Activated CD4-positive, alpha-beta T cell treated with anti-CD3 and anti-CD28 coated beads, Interleukin-2, amount 10 ng/mL, durations not matched to agents 7 days and 5 days (primary cell): ENCODE measurements around the gene ABTB2. TPM values are rescaled to one million over a fixed set of nuclear protein-coding genes. Genes with fewer than 3 reads are reported as not detected.

Experiments used
- CTCF ChIA-PET: fragments of 350-600 bp; sonication (Branson Sonifier 250); formaldehyde crosslinking; loops from one replicate; lab custom pipeline; 2021; ENCODE audit warnings: antibody characterized with exemption; lab: Charles Lee
- POLR2A ChIA-PET: fragments of 350-600 bp; sonication (Branson Sonifier 250); formaldehyde crosslinking; loops from one replicate; lab custom pipeline; 2021; ENCODE audit warnings: antibody characterized with exemption; lab: Charles Lee
- DNase-seq: peaks from one replicate; pipeline ENCODE4 v3.0.0-alpha.2; 2020
- H3K27ac Mint-ChIP-seq: one replicate; pipeline ENCODE4 v1.8.0; 2021; ENCODE audit warnings: mild to moderate bottlenecking, moderate library complexity, mixed read lengths
- H3K27me3 Mint-ChIP-seq: one replicate; pipeline ENCODE4 v1.8.0; 2021; ENCODE audit warnings: mixed read lengths
- H3K36me3 Mint-ChIP-seq: one replicate; pipeline ENCODE4 v1.8.0; 2021; ENCODE audit warnings: low read depth, mixed read lengths
- H3K4me1 Mint-ChIP-seq: one replicate; pipeline ENCODE4 v1.8.0; 2021; ENCODE audit warnings: mixed read lengths
- H3K4me3 Mint-ChIP-seq: one replicate; pipeline ENCODE4 v1.8.0; 2021; ENCODE audit warnings: mild to moderate bottlenecking, moderate library complexity, mixed read lengths
- H3K9me3 Mint-ChIP-seq: one replicate; pipeline ENCODE4 v1.8.0; 2021; ENCODE audit warnings: mixed read lengths
- total RNA-seq, 2 experiments: library from RNA; stranded (reverse); gene quantifications; one replicate each; pipeline ENCODE4 v1.2.3, GENCODE V29; 2021

The ABTB2 gene
- total RNA-seq, 2 experiments from 2014 or later, result 0.55 to 0.65 TPM

DNA sequence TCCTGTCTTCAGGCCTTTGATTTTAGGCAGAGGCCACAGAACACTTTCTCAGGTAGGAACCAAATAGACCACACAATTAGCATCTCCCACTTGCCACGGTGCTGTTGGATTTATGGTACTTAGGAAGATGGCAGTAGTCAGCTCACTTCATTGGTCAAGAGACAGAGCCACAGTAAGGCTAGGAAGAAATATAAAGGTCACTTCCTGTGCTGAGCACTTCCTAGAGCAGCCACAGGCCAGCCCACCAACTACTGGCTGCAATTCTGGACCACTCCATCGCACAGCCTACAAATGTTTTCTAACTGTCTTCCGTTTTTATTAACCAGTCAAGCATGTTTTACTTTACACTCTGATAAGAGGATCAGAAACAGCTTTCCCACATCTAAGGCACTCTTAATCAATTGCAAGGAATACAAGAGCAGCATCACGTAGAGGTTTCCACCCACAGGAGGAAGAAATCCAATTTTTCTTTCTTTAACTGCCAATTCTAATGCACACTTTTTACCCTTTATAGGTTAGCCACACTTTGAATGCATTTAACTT lies 54.7 kb downstream of the ABTB2 start:
- Mint-ChIP-seq H3K4me1 (peaks cover 8% of the 10 kb centered on the region), H3K27me3 (no peaks in the 10 kb centered on the region), H3K36me3 (no peaks in the 10 kb centered on the region), H3K9me3 (no peaks in the 10 kb centered on the region), H3K4me3 (no peak overlapping the region), H3K27ac (no peak overlapping the region)
- no peak for DNase-seq
- ChIA-PET CTCF (interaction anchor here (0.6 to 0.7 kb wide), 2 partner anchors 43 to 390 kb away, joined by 5 read pairs; no protein-coding TSS in a partner anchor), POLR2A (no interaction called here)

DNA sequence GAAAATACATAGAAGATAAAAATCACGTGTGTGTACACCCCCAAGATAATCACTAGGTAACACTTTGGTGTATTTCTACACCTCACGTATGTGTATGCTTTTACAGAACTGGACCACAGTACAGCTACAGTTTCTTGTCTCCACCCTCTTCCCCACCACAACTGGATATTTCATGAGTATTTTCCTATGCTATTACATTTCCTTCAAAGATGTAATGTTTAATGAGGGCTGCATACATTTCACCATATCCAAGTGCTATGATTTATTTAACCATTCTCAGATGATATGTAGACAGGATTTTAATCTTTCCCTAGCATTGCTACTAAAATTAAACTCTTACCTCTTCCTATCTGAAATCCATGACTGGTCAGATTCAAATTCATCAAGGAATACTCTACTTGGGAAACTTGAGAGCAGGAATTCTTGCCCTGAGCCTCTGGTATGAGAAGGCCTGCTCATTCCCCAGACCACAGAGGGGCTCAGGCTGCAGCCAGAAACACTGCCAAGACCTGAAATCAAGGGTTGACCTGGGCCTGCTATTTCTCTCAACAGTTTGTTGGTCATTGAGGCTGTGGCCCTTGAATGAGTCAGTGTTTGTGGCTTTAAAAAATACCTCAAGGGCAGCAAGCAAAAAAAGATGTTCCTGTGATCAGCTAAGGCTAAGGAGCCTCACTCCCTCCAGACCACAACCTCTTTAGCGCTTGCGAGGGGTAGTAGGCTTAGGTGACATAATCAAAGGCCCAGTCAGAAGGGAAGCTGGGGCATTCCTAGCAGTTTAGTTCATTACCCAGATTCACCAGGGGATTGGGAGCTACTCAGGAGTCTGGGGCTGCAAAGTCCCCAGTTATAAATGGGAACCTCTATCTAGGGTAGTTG lies 55.5 kb downstream of the ABTB2 start:
- ChIA-PET POLR2A (no interaction called here), CTCF (no interaction called here)
- no peak overlapping the region for H3K27ac Mint-ChIP-seq
- H3K27me3 Mint-ChIP-seq, result no peaks in the 10 kb centered on the region
- no peaks in the 10 kb centered on the region for H3K9me3 Mint-ChIP-seq
- peaks cover 6% of the 10 kb centered on the region for H3K4me1 Mint-ChIP-seq
- DNase-seq, result no peak
- no peaks in the 10 kb centered on the region for H3K36me3 Mint-ChIP-seq
- H3K4me3 Mint-ChIP-seq, result no peak overlapping the region

DNA sequence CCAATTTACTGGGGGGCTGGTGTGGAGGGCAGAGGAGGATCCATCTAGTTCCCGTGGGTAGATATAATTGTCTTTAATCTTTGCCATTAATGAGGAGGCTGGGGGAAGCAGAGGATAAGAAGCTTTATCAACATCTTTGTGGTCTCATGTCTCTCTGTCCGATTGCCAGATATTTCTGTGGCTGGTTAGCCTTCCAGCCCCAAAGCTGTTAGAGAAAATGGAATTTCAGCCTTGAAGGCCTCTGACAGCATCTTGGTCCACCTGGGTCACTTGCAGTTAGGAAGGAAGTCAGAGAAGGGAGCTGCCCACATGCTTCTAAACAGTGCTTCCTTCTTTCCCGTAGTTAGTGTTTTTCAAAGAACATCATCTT lies 56.9 kb downstream of the ABTB2 start:
- Mint-ChIP-seq H3K27me3 (no peaks in the 10 kb centered on the region), H3K4me3 (no peak overlapping the region), H3K27ac (no peak overlapping the region), H3K4me1 (peaks cover 6% of the 10 kb centered on the region), H3K36me3 (no peaks in the 10 kb centered on the region), H3K9me3 (no peaks in the 10 kb centered on the region)
- ChIA-PET POLR2A (no interaction called here), CTCF (interaction anchor here (0.5 to 1.9 kb wide), 3 partner anchors 19 to 592 kb away, joined by 4 to 5 read pairs (median 4); no protein-coding TSS in a partner anchor)
- no peak for DNase-seq

DNA sequence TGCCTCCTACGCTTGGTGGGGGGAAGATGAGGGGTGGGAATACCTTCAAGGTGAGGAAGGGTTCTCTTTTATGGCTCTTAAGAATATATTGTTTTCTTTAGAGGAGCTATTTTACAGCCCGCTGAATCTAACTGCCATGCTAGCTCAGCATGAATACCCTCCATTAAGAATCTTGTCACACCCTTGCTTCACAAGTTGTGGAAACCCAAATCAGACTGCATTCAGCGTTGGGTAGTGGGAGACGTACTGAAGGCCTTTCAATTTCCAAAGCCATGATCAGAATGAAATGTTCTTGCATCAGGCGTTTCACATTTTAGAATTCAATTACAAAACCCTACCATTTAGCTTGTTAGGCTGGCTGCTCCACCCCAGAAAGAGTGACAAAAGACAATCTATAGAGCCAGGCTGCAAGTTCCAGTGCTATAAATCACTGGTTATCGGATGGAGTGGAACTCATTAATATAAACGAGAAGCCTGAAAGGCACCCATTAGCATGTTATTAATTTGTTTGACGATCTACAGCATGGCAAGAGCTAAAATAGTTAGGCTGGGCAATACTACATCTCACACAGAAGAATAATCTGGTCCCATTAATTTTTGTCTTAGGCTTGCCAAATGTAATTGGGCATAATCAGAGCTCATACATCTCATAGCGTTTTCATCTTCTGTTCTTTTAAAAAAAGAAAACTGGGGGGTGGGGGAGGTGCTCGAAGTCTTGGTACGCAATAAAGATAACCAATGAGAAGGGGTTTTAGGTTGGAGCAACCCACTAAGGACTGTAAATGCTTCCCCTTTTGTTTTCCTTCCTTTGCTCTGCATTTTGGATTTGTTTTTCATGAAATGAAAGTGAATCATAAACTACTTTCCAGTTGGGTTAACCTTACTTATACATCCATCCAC lies 57.5 kb downstream of the ABTB2 start:
- POLR2A ChIA-PET, result interaction anchor here (0.5 kb wide), 1 partner anchor 485 kb away, joined by 3 read pairs; no protein-coding TSS in a partner anchor
- no peaks in the 10 kb centered on the region for H3K9me3 Mint-ChIP-seq
- CTCF ChIA-PET, result interaction anchor here (1.7 to 1.9 kb wide), 2 partner anchors 20 to 126 kb away, joined by 4 to 5 read pairs; no protein-coding TSS in a partner anchor

DNA sequence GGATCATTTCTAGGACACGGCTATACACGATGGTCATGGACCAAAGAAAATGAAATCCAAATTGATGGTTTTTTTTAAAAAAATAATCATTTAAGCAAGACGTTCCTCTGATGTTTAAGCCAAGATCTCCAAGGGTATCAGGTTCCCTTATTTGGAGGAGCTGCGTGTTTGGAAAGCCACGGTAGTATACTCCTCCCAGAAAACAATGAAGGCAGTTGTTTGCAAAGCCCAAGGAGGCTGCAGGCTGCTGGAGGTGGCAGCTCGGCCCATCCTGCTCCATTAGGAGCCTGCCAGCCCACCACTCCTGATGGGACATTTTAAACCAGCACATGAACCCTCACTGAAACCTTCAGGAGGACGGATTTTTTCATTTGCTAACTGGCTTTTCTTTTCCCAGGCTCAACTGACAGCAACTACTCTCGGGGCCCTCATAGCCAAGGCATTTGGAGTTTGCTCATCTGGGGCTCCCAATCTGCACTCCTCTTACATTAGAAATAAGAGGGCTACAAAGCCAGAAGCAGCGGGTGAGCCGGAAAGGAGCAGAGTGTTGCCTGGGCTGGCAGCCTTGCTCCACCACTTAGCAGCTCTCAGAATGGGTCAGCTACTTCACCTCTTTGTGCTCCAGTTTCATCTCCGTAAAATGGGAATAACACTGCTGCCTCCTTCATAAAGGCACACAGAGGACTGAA lies 58.4 kb downstream of the ABTB2 start:
- H3K4me3 Mint-ChIP-seq, result no peak overlapping the region
- no peaks in the 10 kb centered on the region for H3K36me3 Mint-ChIP-seq
- H3K4me1 Mint-ChIP-seq, result peaks cover 6% of the 10 kb centered on the region
- no peak for DNase-seq
- CTCF ChIA-PET, result interaction anchor here (1.7 to 1.9 kb wide), 2 partner anchors 21 to 125 kb away, joined by 4 to 5 read pairs; no protein-coding TSS in a partner anchor
- POLR2A ChIA-PET, result interaction anchor here (0.5 kb wide), 1 partner anchor 484 kb away, joined by 3 read pairs; no protein-coding TSS in a partner anchor
- no peaks in the 10 kb centered on the region for H3K27me3 Mint-ChIP-seq
- H3K9me3 Mint-ChIP-seq, result no peaks in the 10 kb centered on the region
- no peak overlapping the region for H3K27ac Mint-ChIP-seq

More for the DNA sequence above, 57.5 kb downstream of the ABTB2 start:
- Mint-ChIP-seq H3K4me1 (peaks cover 6% of the 10 kb centered on the region), H3K27me3 (no peaks in the 10 kb centered on the region), H3K27ac (no peak overlapping the region), H3K4me3 (no peak overlapping the region), H3K36me3 (no peaks in the 10 kb centered on the region)
- no peak for DNase-seq

DNA sequence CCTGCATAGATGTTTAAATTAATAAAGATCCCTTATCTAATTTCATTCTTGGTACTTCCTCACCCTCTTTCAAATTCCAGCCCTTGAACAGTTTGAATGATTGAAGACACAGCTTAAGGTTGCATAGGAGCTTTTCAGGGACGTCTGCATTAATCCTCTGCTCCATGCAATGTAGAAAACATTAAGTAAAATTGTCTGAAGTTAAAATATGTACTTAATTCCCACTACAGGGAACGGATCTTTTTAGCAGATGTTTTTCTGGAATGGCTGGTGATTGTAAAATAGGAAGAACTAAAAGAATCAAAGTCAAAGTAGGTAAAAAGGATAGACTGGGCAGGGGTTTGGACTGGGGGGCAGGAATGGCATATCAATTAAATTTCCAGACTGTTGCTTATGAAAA lies 58.9 kb downstream of the ABTB2 start:
- Mint-ChIP-seq H3K27ac (no peak overlapping the region), H3K4me3 (no peak overlapping the region), H3K4me1 (peaks cover 6% of the 10 kb centered on the region), H3K36me3 (no peaks in the 10 kb centered on the region), H3K9me3 (no peaks in the 10 kb centered on the region), H3K27me3 (no peaks in the 10 kb centered on the region)
- ChIA-PET POLR2A (no interaction called here), CTCF (interaction anchor here (0.6 kb wide), 1 partner anchor 508 kb away, joined by 4 read pairs; no protein-coding TSS in a partner anchor)
- DNase-seq, result no peak

DNA sequence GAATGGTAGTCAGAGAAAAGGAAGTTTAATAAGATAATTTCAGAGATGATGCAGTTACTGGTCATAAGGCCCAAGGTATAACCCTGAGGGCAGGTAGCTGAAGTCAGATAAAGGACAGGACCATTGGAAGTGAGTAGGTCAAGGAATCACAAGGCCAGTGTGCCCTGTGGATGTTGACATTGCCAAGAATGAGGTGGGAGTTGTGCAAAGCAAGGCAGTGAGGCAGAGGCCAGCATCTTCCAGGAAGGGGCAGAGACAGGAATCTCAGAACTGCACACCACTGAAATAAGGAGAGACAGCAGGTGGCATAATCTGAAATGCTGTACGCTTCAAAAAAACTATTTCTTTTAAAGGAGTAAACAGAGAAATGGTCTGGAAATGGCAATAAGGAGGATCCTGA lies 61.4 kb downstream of the ABTB2 start:
- no peaks in the 10 kb centered on the region for H3K9me3 Mint-ChIP-seq
- peaks cover 6% of the 10 kb centered on the region for H3K4me1 Mint-ChIP-seq
- no peak overlapping the region for H3K4me3 Mint-ChIP-seq
- no peak for DNase-seq
- H3K27me3 Mint-ChIP-seq, result no peaks in the 10 kb centered on the region
- H3K36me3 Mint-ChIP-seq, result no peaks in the 10 kb centered on the region
- POLR2A ChIA-PET, result no interaction called here
- no peak overlapping the region for H3K27ac Mint-ChIP-seq
- CTCF ChIA-PET, result interaction anchor here (0.7 to 2.0 kb wide), 4 partner anchors 15 to 122 kb away, joined by 3 to 6 read pairs (median 3); no protein-coding TSS in a partner anchor

DNA sequence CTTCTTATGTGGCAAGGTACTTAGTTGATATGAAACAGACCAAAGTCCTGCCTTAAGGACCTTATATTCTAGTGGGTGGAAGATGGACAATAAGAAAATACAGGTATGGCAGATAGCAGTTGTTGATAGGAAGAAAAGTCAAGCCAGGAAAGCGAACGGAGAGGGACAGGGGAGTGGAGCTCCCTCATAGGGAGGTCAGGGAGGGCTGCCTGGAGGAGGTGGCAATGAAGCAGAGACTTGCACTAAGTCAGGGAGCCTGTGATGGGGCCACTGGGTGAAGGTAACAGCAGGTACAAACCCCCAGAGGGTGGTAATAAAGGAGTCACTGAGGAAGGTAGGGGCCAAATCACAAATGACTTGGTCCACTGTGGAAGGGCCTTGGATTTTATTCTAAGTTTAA lies 65.3 kb downstream of the ABTB2 start:
- H3K4me1 Mint-ChIP-seq, result no peaks in the 10 kb centered on the region
- H3K27ac Mint-ChIP-seq, result no peak overlapping the region
- H3K27me3 Mint-ChIP-seq, result no peaks in the 10 kb centered on the region
- POLR2A ChIA-PET, result no interaction called here
- CTCF ChIA-PET, result interaction anchor here (1.6 kb wide), 1 partner anchor 40 kb away, joined by 3 read pairs; no protein-coding TSS in a partner anchor
- no peaks in the 10 kb centered on the region for H3K36me3 Mint-ChIP-seq
- H3K9me3 Mint-ChIP-seq, result no peaks in the 10 kb centered on the region
- H3K4me3 Mint-ChIP-seq, result no peak overlapping the region
- no peak for DNase-seq

DNA sequence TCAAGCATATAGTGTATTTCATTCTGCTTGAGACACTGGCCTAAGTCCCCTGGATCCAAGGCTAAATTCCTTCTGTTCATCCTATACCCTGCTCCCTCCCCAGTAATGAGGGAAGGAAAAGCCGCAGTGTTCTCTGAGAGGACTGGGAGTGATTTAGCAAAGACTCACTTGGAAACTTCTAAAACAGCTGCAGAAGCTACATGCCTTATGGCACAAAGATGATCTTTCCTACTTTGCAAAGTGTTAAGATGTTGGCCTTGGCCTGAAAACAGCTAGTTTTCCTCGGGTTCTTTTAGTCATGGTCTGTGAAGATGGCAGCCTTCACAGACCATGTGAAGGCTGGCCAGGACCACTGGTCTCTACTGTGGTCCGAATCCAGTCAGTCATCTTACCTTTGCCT lies 65.7 kb downstream of the ABTB2 start:
- Mint-ChIP-seq H3K36me3 (no peaks in the 10 kb centered on the region), H3K4me1 (no peaks in the 10 kb centered on the region), H3K27me3 (no peaks in the 10 kb centered on the region), H3K27ac (no peak overlapping the region), H3K9me3 (no peaks in the 10 kb centered on the region), H3K4me3 (no peak overlapping the region)
- CTCF ChIA-PET, result interaction anchor here (1.6 kb wide), 1 partner anchor 39 kb away, joined by 3 read pairs; no protein-coding TSS in a partner anchor
- DNase-seq, result no peak
- POLR2A ChIA-PET, result no interaction called here

DNA sequence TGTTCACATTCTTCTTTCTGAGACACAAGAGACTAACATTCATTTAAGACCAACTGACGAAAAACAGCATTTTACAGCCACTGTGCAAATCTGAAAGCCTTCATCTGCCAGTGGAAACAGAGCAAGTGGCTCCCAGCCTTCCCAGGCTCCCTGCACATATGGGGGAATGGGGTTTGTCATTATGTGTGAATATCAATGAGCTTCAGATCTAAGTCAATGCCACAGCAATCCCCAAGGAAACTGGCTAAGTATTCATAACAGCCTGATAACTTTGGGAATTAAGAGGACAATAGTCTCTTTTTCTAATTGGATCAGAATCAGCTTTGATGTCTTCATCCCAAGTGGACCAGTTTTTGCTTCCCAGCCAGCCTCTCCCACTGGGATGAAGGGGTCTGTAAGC lies 66.9 kb downstream of the ABTB2 start:
- Mint-ChIP-seq H3K27me3 (peaks cover 4% of the 10 kb centered on the region), H3K36me3 (no peaks in the 10 kb centered on the region), H3K9me3 (no peaks in the 10 kb centered on the region), H3K27ac (no peak overlapping the region), H3K4me1 (no peaks in the 10 kb centered on the region), H3K4me3 (no peak overlapping the region)
- DNase-seq, result no peak
- CTCF ChIA-PET, result interaction anchor here (0.6 to 4.5 kb wide), 4 partner anchors 38 to 155 kb away, joined by 3 to 14 read pairs (median 4); no protein-coding TSS in a partner anchor
- POLR2A ChIA-PET, result no interaction called here

DNA sequence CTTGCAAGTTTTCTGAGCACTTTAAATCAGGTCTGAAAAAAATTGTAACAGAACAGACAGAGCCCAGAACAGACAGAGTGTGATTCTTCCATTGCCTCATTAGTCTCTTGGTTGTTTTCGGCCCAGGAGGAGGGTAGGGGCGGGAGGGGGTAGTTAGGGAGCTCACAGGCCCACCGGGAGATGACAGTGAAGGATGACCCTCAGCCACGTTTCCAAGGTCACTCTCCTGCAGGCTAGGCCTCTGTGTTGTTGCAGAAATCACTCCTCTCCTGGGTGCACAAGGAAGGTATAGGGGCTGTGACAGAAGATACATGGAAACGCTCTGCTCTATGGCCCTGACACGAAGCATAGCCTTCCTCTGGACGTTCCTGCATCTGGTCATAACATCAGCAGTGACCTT lies 69.3 kb downstream of the ABTB2 start:
- no peak for DNase-seq
- Mint-ChIP-seq H3K9me3 (no peaks in the 10 kb centered on the region), H3K27me3 (peaks cover 4% of the 10 kb centered on the region), H3K4me3 (no peak overlapping the region), H3K27ac (no peak overlapping the region), H3K36me3 (no peaks in the 10 kb centered on the region), H3K4me1 (no peaks in the 10 kb centered on the region)
- ChIA-PET POLR2A (no interaction called here), CTCF (interaction anchor here (4.5 kb wide), 1 partner anchor 114 kb away, joined by 14 read pairs; no protein-coding TSS in a partner anchor)
